HUES48 (cell line): ENCODE data around the gene CNIH3.
"Not testable (repeated sequence)": the region's sequence is repeated elsewhere in the genome, so short reads cannot be mapped to it uniquely, and the experiment has no call there.

Experiments used
- H3K27ac ChIP-seq: one replicate; pipeline ENCODE4 v1.7.0; 2013; ENCODE audit warnings: low read depth, low read length, inconsistent platforms
- H3K27me3 ChIP-seq: 2 replicates; pipeline ENCODE4 v1.6.1; 2013; ENCODE audit warnings: mild to moderate bottlenecking, low read length; ENCODE audit not compliant: control insufficient read depth, insufficient read depth
- H3K36me3 ChIP-seq: 2 replicates; pipeline ENCODE4 v1.6.1; 2013; ENCODE audit warnings: low read length; ENCODE audit not compliant: control insufficient read depth, insufficient read depth
- H3K4me1 ChIP-seq: 2 replicates; pipeline ENCODE4 v1.6.1; 2013; ENCODE audit warnings: mild to moderate bottlenecking, low read length; ENCODE audit not compliant: control insufficient read depth, insufficient read depth
- H3K4me3 ChIP-seq: 2 replicates; pipeline ENCODE4 v1.5.1; 2013; ENCODE audit warnings: mild to moderate bottlenecking, low read depth, low read length
- H3K9ac ChIP-seq: 2 replicates; pipeline ENCODE4 v1.6.1; 2013; ENCODE audit warnings: mild to moderate bottlenecking, low read depth, low read length, moderate library complexity
- H3K9me3 ChIP-seq: 2 replicates; pipeline ENCODE4 v1.6.1; 2013; ENCODE audit warnings: low read length; ENCODE audit not compliant: control insufficient read depth, insufficient read depth

The CNIH3 gene

DNA sequence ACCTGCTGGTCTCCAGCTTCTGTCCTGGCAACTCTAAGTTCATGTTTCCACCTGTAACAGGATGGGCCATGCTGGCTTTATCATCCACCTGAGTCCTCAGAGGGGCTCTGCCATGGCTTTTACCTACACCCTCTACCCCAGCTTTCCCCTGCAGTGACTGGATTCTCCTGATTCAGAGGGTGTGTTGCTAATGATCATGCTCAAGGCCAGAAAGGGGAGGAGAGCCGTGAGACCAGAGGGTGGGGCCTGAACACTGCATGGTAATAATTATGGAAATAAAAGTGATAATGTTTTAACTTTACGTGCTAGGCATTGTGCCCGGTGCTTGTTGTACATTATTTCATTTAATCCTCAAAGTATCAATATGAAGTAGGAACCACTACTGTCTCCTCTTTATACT lies 53.3 kb downstream of the CNIH3 start:
- H3K9me3 ChIP-seq: no peaks in the 10 kb centered on the region
- no peak overlapping the region for H3K27ac ChIP-seq
- no peak overlapping the region for H3K4me3 ChIP-seq
- no peaks in the 10 kb centered on the region for H3K27me3 ChIP-seq
- no peak overlapping the region for H3K9ac ChIP-seq
- no peaks in the 10 kb centered on the region for H3K36me3 ChIP-seq
- H3K4me1 ChIP-seq: no peaks in the 10 kb centered on the region

DNA sequence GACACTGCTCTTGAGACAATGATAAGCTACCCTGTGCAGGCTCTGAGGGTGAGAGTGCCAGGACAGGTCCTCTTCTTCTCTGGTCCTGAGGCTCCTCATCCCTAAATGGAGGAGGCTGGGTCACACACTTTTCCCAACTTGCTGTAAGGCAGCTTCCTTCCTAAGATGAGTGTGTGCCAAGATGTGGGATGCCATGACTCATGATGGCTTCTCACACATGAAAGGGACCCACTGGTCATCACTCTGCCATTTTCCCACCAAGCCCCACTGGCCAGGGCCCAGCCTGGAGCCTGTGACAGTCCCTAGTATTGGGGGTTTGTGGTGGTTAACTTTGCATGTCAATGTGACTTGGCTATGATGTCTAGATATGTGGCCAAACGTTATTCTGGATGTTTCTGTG lies 54.4 kb downstream of the CNIH3 start:
- no peaks in the 10 kb centered on the region for H3K4me1 ChIP-seq
- H3K27ac ChIP-seq: no peak overlapping the region
- H3K9ac ChIP-seq: no peak overlapping the region
- H3K36me3 ChIP-seq: no peaks in the 10 kb centered on the region
- H3K4me3 ChIP-seq: no peak overlapping the region
- H3K27me3 ChIP-seq: no peaks in the 10 kb centered on the region
- no peaks in the 10 kb centered on the region for H3K9me3 ChIP-seq

GRCh38 chr1:224671076-224671475 lies 55.0 kb downstream of the CNIH3 start:
- Histone ChIP-seq H3K36me3 (no peaks in the 10 kb centered on the region), H3K4me1 (no peaks in the 10 kb centered on the region), H3K9ac (no peak overlapping the region), H3K4me3 (no peak overlapping the region), H3K27me3 (no peaks in the 10 kb centered on the region), H3K9me3 (no peaks in the 10 kb centered on the region), H3K27ac (no peak overlapping the region)

DNA sequence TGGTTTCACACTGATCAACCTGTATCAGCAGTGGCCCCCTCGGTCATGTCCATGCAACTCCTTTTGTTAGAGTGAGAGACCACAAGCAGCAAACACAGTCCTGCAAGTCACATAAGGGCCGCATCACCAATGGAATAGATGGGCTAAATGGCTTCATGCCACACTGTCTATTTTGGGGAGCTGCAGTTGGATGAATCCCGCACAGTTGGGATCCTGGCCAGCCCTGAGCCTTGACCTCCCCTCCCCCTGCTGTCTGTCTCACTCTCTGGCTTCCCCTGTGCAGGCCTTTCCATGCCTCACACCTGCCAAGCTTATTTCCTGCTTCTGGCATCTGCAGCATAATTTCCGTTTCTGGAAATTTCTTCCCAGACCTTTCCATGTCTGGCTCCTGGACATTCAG lies 57.0 kb downstream of the CNIH3 start:
- no peaks in the 10 kb centered on the region for H3K9me3 ChIP-seq
- H3K27me3 ChIP-seq: no peaks in the 10 kb centered on the region
- H3K4me1 ChIP-seq: no peaks in the 10 kb centered on the region
- no peak overlapping the region for H3K9ac ChIP-seq
- no peak overlapping the region for H3K27ac ChIP-seq
- H3K36me3 ChIP-seq: no peaks in the 10 kb centered on the region
- H3K4me3 ChIP-seq: no peak overlapping the region

DNA sequence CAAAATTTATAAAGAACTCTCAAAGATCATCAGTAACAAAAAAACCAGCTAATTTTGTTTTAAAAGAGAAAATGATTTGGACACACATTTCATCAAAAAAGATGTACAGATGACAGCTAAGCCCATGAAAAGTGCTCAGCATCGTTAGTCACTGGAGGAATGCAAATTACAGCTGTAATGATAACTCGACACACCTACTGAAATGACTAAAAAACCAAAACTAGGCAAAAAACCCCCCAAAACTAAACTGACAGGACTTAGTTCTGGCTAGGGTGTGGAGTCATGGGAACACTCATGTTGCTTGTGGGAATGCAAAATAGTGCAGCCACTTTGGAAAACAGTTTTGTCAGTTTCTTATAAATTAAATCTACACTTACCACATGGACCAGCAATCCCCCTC lies 59.5 kb downstream of the CNIH3 start:
- H3K27me3 ChIP-seq: no peaks in the 10 kb centered on the region
- H3K4me3 ChIP-seq: no peak overlapping the region
- no peaks in the 10 kb centered on the region for H3K36me3 ChIP-seq
- no peaks in the 10 kb centered on the region for H3K9me3 ChIP-seq
- no peak overlapping the region for H3K27ac ChIP-seq
- H3K9ac ChIP-seq: no peak overlapping the region
- no peaks in the 10 kb centered on the region for H3K4me1 ChIP-seq

- H3K4me1 ChIP-seq: no peaks in the 10 kb centered on the region
- no peaks in the 10 kb centered on the region for H3K27me3 ChIP-seq
- H3K36me3 ChIP-seq: no peaks in the 10 kb centered on the region
- H3K9ac ChIP-seq: no peak overlapping the region
- no peak overlapping the region for H3K27ac ChIP-seq
- no peaks in the 10 kb centered on the region for H3K9me3 ChIP-seq
- H3K4me3 ChIP-seq: no peak overlapping the region
These were observed 60.4 kb downstream of the CNIH3 start for GRCh38 chr1:224676551-224676950.

DNA sequence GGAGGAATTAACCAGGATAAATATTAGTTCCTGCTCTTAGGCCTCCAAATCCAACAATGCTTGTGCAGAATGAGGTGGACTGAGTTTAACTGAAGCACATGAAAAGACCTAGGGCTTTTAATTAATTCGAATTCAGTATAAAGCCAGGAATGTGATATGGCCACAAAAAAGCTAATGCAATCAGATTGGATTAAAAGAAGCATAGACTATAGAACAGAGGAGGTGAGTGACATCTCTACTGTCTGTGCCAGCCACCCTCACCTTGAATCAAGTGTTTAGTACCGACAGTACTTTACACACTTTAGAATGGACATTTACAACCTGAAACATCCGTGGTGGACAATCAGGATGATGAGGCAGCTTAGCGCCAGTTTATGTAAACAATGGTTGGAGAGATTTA lies 62.1 kb downstream of the CNIH3 start:
- no peaks in the 10 kb centered on the region for H3K36me3 ChIP-seq
- H3K27me3 ChIP-seq: no peaks in the 10 kb centered on the region
- H3K9me3 ChIP-seq: no peaks in the 10 kb centered on the region
- no peak overlapping the region for H3K9ac ChIP-seq
- H3K4me1 ChIP-seq: no peaks in the 10 kb centered on the region
- no peak overlapping the region for H3K27ac ChIP-seq
- H3K4me3 ChIP-seq: no peak overlapping the region

DNA sequence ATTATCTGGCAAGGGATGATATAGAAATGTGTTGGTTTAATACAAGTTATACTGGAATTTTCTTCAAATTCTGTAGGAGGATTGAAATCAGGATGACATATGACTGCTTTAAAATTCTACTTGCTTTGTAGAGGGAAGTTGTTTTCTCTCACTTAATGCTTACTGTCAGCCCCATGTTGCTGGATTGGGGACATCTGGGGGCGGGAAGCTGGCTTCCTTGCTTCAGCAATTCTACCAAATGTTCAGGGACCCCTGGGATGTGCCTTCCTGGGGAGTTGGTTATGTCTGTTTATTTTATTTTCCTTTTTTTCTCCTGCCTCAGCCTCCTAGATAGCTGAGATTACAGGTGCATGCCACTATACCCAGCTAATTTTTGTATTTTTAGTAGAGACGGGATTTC lies 63.5 kb downstream of the CNIH3 start:
- Histone ChIP-seq H3K36me3 (no peaks in the 10 kb centered on the region), H3K27me3 (no peaks in the 10 kb centered on the region), H3K4me3 (no peak overlapping the region), H3K4me1 (no peaks in the 10 kb centered on the region), H3K9me3 (no peaks in the 10 kb centered on the region), H3K9ac (no peak overlapping the region), H3K27ac (no peak overlapping the region)

GRCh38 chr1:224681816-224682215 lies 65.7 kb downstream of the CNIH3 start:
- H3K4me1 ChIP-seq: no peaks in the 10 kb centered on the region
- H3K9me3 ChIP-seq: no peaks in the 10 kb centered on the region
- H3K27me3 ChIP-seq: no peaks in the 10 kb centered on the region
- H3K9ac ChIP-seq: no peak overlapping the region
- no peaks in the 10 kb centered on the region for H3K36me3 ChIP-seq
- no peak overlapping the region for H3K27ac ChIP-seq
- no peak overlapping the region for H3K4me3 ChIP-seq

- Histone ChIP-seq H3K27me3 (no peaks in the 10 kb centered on the region), H3K36me3 (no peaks in the 10 kb centered on the region), H3K9ac (no peak overlapping the region), H3K4me3 (no peak overlapping the region), H3K4me1 (no peaks in the 10 kb centered on the region), H3K27ac (no peak overlapping the region), H3K9me3 (no peaks in the 10 kb centered on the region)
These were observed 67.8 kb downstream of the CNIH3 start for GRCh38 chr1:224683936-224684335.

DNA sequence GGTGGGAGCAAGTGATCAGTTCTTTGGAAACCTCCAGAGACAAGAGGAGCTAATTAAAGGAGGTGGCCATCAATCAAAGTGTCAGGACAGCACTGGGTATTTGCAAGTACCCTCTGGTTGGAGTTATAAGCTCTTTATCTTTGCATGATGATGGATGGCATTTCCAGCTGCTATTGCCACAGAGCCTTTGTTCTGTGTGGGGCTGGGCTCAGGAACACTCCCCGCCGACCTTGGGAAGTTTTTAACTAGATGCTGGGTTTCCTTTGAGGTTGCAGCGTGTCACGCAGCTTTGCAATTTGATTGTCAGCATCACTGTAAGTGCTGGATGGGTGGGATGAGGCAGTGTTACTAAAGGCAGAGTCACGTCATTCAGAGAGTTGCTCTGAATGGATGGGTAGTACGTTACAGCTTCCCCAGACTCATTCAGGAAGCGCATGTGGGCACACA lies 68.9 kb downstream of the CNIH3 start:
- Histone ChIP-seq H3K4me1 (no peaks in the 10 kb centered on the region), H3K27ac (no peak overlapping the region), H3K27me3 (no peaks in the 10 kb centered on the region), H3K36me3 (no peaks in the 10 kb centered on the region), H3K9me3 (no peaks in the 10 kb centered on the region), H3K9ac (no peak overlapping the region), H3K4me3 (no peak overlapping the region)

DNA sequence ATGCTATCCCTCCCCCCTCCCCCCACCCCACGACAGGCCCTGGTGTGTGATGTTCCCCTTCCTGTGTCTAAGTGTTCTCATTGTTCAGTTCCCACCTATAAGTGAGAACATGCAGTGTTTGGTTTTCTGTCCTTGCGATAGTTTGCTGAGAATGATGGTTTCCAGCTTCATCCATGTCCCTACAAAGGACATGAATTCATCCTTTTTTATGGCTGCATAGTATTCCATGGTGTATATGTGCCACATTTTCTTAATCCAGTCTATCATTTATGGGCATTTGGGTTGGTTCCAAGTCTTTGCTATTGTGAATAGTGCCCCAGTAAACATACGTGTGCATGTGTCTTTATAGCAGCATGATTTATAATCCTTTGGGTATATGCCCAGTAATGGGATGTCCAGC lies 70.0 kb downstream of the CNIH3 start:
- not testable (repeated sequence) for H3K4me3 ChIP-seq, H3K27ac ChIP-seq, H3K4me1 ChIP-seq, H3K36me3 ChIP-seq, H3K27me3 ChIP-seq, H3K9ac ChIP-seq, H3K9me3 ChIP-seq
